GM23338 (cell line): ENCODE data around the gene MIEF2. TPM values are rescaled to one million over a fixed set of nuclear protein-coding genes. Genes with fewer than 3 reads are reported as not detected.

Experiments used
- EZH2 ChIP-seq: fragments of 200-600 bp; sonication (generic); IDR thresholded peaks from one replicate; pipeline ENCODE4 v1.8.0; 2017; ENCODE audit warnings: antibody characterized with exemption, mild to moderate bottlenecking, low read depth; ENCODE audit not compliant: unreplicated experiment
- EZH2phosphoT487 ChIP-seq: fragments of 200-600 bp; sonication (generic); IDR thresholded peaks from one replicate; pipeline ENCODE4 v1.8.1; 2018; ENCODE audit warnings: antibody characterized with exemption; ENCODE audit not compliant: unreplicated experiment
- JUNB ChIP-seq: IDR thresholded peaks from one replicate; pipeline ENCODE4 v1.6.1; 2016; ENCODE audit warnings: antibody characterized with exemption; ENCODE audit not compliant: unreplicated experiment
- NANOG ChIP-seq: IDR thresholded peaks from 2 replicates; pipeline ENCODE4 v1.6.1; 2016; ENCODE audit warnings: antibody characterized with exemption, borderline replicate concordance
- POLR2AphosphoS5 ChIP-seq: IDR thresholded peaks from 2 replicates; pipeline ENCODE4 v1.6.1; 2016; ENCODE audit warnings: antibody characterized with exemption, low read depth
- STAT1 ChIP-seq: IDR thresholded peaks from one replicate; pipeline ENCODE4 v1.6.1; 2016; ENCODE audit warnings: antibody characterized with exemption; ENCODE audit not compliant: unreplicated experiment
- ZNF114 ChIP-seq: fragments of 250-450 bp; sonication (Bioruptor Pico); IDR thresholded peaks from 2 replicates; pipeline ENCODE4 v1.5.0; 2020; ENCODE audit warnings: mild to moderate bottlenecking, moderate library complexity
- ZNF331 ChIP-seq: fragments of 250-450 bp; sonication (Bioruptor Pico); IDR thresholded peaks from 2 replicates; pipeline ENCODE4 v1.5.0; 2020; ENCODE audit warnings: low read depth, mild to moderate bottlenecking, moderate library complexity
- polyA plus RNA-seq: library from polyadenylated mRNA; unstranded; fragments of >200 nt; fragmentation: Nextera tagmentation; extraction: Ambion mirVana; gene quantifications from 2 replicates; pipeline ENCODE4 v1.2.1, GENCODE V29; 2016
- total RNA-seq: library from RNA; depleted of rRNA; stranded (reverse); fragments of >200 nt; shearing (Covaris generic); gene quantifications from 2 replicates; pipeline ENCODE4 v1.2.3, GENCODE V29; 2014
- TF ChIP-seq, protein P1 (sequence below): fragments of 250-450 bp; sonication (Bioruptor Pico); IDR thresholded peaks from 2 replicates; pipeline ENCODE4 v1.5.0; 2020; ENCODE audit warnings: mild to moderate bottlenecking, moderate library complexity
- TF ChIP-seq, protein P2 (sequence below), 2 experiments: fragments of 200-600 bp in 1 of 2; sonication (generic) in 1 of 2; conservative IDR thresholded peaks; 2 replicates each; pipeline versions ENCODE4 v1.5.1 to v1.6.1; 2016 to 2017; ENCODE audit warnings: antibody characterized with exemption in 2 of 2, low read depth in 2 of 2, mild to moderate bottlenecking in 2 of 2, moderate library complexity in 1 of 2
- TF ChIP-seq, protein P3 (sequence below): IDR thresholded peaks from one replicate; pipeline ENCODE4 v1.6.1; 2018; ENCODE audit warnings: antibody characterized with exemption; ENCODE audit not compliant: unreplicated experiment

MIEF2 gene
- total and polyA plus RNA-seq, 2 experiments from 2014 or later, result 8.2 to 26.5 TPM

DNA sequence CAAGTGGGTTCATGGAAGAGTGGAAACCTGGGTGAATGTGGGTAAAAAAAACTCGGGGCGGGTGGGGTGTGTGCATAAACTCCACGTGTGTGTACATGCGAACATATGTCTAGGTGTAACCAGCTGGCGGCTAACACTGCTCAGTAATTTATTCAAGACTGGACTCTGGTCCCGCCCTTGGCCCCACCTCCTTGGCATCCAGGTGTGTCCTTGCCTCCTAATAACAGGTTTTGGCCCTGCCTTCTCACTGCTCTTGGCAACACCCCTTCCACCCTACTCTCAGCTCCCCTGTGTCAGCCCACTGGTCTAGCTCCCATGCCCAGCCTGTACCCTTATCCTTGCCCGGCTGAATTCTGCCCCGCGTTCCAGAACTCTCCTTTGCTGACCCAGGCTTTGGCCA lies 10.2 kb upstream of the MIEF2 start (continued):
- TF ChIP-seq, protein P1, sequence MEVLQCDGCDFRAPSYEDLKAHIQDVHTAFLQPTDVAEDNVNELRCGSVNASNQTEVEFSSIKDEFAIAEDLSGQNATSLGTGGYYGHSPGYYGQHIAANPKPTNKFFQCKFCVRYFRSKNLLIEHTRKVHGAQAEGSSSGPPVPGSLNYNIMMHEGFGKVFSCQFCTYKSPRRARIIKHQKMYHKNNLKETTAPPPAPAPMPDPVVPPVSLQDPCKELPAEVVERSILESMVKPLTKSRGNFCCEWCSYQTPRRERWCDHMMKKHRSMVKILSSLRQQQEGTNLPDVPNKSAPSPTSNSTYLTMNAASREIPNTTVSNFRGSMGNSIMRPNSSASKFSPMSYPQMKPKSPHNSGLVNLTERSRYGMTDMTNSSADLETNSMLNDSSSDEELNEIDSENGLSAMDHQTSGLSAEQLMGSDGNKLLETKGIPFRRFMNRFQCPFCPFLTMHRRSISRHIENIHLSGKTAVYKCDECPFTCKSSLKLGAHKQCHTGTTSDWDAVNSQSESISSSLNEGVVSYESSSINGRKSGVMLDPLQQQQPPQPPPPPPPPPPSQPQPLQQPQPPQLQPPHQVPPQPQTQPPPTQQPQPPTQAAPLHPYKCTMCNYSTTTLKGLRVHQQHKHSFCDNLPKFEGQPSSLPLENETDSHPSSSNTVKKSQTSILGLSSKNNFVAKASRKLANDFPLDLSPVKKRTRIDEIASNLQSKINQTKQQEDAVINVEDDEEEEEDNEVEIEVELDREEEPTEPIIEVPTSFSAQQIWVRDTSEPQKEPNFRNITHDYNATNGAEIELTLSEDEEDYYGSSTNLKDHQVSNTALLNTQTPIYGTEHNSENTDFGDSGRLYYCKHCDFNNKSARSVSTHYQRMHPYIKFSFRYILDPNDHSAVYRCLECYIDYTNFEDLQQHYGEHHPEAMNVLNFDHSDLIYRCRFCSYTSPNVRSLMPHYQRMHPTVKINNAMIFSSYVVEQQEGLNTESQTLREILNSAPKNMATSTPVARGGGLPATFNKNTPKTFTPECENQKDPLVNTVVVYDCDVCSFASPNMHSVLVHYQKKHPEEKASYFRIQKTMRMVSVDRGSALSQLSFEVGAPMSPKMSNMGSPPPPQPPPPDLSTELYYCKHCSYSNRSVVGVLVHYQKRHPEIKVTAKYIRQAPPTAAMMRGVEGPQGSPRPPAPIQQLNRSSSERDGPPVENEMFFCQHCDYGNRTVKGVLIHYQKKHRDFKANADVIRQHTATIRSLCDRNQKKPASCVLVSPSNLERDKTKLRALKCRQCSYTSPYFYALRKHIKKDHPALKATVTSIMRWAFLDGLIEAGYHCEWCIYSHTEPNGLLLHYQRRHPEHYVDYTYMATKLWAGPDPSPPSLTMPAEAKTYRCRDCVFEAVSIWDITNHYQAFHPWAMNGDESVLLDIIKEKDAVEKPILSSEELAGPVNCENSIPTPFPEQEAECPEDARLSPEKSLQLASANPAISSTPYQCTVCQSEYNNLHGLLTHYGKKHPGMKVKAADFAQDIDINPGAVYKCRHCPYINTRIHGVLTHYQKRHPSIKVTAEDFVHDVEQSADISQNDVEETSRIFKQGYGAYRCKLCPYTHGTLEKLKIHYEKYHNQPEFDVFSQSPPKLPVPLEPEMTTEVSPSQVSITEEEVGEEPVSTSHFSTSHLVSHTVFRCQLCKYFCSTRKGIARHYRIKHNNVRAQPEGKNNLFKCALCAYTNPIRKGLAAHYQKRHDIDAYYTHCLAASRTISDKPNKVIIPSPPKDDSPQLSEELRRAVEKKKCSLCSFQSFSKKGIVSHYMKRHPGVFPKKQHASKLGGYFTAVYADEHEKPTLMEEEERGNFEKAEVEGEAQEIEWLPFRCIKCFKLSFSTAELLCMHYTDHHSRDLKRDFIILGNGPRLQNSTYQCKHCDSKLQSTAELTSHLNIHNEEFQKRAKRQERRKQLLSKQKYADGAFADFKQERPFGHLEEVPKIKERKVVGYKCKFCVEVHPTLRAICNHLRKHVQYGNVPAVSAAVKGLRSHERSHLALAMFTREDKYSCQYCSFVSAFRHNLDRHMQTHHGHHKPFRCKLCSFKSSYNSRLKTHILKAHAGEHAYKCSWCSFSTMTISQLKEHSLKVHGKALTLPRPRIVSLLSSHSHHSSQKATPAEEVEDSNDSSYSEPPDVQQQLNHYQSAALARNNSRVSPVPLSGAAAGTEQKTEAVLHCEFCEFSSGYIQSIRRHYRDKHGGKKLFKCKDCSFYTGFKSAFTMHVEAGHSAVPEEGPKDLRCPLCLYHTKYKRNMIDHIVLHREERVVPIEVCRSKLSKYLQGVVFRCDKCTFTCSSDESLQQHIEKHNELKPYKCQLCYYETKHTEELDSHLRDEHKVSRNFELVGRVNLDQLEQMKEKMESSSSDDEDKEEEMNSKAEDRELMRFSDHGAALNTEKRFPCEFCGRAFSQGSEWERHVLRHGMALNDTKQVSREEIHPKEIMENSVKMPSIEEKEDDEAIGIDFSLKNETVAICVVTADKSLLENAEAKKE (CRISPR knock-in tag), result no peak
- TF ChIP-seq JUNB (no peak), STAT1 (no peak), EZH2 (no peak), ZNF114 (CRISPR knock-in tag) (no peak), ZNF331 (CRISPR knock-in tag) (no peak), POLR2AphosphoS5 (no peak), EZH2phosphoT487 (no peak), NANOG (no peak)
- TF ChIP-seq, protein P2, sequence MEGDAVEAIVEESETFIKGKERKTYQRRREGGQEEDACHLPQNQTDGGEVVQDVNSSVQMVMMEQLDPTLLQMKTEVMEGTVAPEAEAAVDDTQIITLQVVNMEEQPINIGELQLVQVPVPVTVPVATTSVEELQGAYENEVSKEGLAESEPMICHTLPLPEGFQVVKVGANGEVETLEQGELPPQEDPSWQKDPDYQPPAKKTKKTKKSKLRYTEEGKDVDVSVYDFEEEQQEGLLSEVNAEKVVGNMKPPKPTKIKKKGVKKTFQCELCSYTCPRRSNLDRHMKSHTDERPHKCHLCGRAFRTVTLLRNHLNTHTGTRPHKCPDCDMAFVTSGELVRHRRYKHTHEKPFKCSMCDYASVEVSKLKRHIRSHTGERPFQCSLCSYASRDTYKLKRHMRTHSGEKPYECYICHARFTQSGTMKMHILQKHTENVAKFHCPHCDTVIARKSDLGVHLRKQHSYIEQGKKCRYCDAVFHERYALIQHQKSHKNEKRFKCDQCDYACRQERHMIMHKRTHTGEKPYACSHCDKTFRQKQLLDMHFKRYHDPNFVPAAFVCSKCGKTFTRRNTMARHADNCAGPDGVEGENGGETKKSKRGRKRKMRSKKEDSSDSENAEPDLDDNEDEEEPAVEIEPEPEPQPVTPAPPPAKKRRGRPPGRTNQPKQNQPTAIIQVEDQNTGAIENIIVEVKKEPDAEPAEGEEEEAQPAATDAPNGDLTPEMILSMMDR (conservative IDR thresholded peaks at IDR 0.05; ENCODE audit: low read depth in 2 of 2), result no peak
- TF ChIP-seq, protein P3, sequence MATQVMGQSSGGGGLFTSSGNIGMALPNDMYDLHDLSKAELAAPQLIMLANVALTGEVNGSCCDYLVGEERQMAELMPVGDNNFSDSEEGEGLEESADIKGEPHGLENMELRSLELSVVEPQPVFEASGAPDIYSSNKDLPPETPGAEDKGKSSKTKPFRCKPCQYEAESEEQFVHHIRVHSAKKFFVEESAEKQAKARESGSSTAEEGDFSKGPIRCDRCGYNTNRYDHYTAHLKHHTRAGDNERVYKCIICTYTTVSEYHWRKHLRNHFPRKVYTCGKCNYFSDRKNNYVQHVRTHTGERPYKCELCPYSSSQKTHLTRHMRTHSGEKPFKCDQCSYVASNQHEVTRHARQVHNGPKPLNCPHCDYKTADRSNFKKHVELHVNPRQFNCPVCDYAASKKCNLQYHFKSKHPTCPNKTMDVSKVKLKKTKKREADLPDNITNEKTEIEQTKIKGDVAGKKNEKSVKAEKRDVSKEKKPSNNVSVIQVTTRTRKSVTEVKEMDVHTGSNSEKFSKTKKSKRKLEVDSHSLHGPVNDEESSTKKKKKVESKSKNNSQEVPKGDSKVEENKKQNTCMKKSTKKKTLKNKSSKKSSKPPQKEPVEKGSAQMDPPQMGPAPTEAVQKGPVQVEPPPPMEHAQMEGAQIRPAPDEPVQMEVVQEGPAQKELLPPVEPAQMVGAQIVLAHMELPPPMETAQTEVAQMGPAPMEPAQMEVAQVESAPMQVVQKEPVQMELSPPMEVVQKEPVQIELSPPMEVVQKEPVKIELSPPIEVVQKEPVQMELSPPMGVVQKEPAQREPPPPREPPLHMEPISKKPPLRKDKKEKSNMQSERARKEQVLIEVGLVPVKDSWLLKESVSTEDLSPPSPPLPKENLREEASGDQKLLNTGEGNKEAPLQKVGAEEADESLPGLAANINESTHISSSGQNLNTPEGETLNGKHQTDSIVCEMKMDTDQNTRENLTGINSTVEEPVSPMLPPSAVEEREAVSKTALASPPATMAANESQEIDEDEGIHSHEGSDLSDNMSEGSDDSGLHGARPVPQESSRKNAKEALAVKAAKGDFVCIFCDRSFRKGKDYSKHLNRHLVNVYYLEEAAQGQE, result no peak
